ENCODE measurements around the gene DISP2.
A peak's percentile ranks its signal among the peaks of the same experiment; 100 is the strongest.

- TF ChIP-seq CTCF (IDR thresholded peaks at IDR 0.05; ENCODE audit: borderline replicate concordance, extremely low read depth, low read length, poor library complexity, severe bottlenecking) (peak; percentile 69), EZH2 (IDR thresholded peaks at IDR 0.05; ENCODE audit: borderline replicate concordance, low read depth, low read length, severe bottlenecking) (no peak)
Observed at GRCh38 chr15:40354408-40355171, 3.4 kb upstream of the DISP2 start.
